ENCODE results near the gene ALX4.

ALX4 gene

GRCh38 chr11:44270403-44271273 is 39.3 kb downstream of the ALX4 start:
- in situ Hi-C loops (cut with MboI; ENCODE audit: low sequenced_read_pairs), result no loop called here

- in situ Hi-C loops (cut with MboI; ENCODE audit: low sequenced_read_pairs), result no loop called here
Observed at GRCh38 chr11:44269369-44270351, 40.3 kb downstream of the ALX4 start.

GRCh38 chr11:44268614-44269080 is 41.3 kb downstream of the ALX4 start:
- in situ Hi-C loops (cut with MboI; ENCODE audit: low sequenced_read_pairs), result no loop called here

- in situ Hi-C loops (cut with MboI; ENCODE audit: low sequenced_read_pairs), result no loop called here
Observed at GRCh38 chr11:44267750-44268613, 42.0 kb downstream of the ALX4 start.

GRCh38 chr11:44267006-44267749 is 42.8 kb downstream of the ALX4 start:
- in situ Hi-C loops (cut with MboI; ENCODE audit: low sequenced_read_pairs), result no loop called here

- in situ Hi-C loops (cut with MboI; ENCODE audit: low sequenced_read_pairs), result no loop called here
Observed at GRCh38 chr11:44266056-44266780, 43.7 kb downstream of the ALX4 start.

GRCh38 chr11:44264761-44265160 is 45.2 kb downstream of the ALX4 start:
- in situ Hi-C loops (cut with MboI; ENCODE audit: low sequenced_read_pairs), result no loop called here

- in situ Hi-C loops (cut with MboI; ENCODE audit: low sequenced_read_pairs), result no loop called here
Observed at GRCh38 chr11:44264438-44264749, 45.5 kb downstream of the ALX4 start.

- in situ Hi-C loops (cut with MboI; ENCODE audit: low sequenced_read_pairs), result no loop called here
Observed at GRCh38 chr11:44263738-44264437, 46.1 kb downstream of the ALX4 start.

- in situ Hi-C loops (cut with MboI; ENCODE audit: low sequenced_read_pairs), result no loop called here
Observed at GRCh38 chr11:44261800-44262591, 47.9 kb downstream of the ALX4 start.

- in situ Hi-C loops (cut with MboI; ENCODE audit: low sequenced_read_pairs), result no loop called here
Observed at GRCh38 chr11:44260081-44260480, 49.9 kb downstream of the ALX4 start.

GRCh38 chr11:44258839-44259420 is 51.0 kb downstream of the ALX4 start:
- in situ Hi-C loops (cut with MboI; ENCODE audit: low sequenced_read_pairs), result no loop called here

GRCh38 chr11:44258190-44258489 is 51.8 kb downstream of the ALX4 start:
- in situ Hi-C loops (cut with MboI; ENCODE audit: low sequenced_read_pairs), result no loop called here

GRCh38 chr11:44257338-44258189 is 52.4 kb downstream of the ALX4 start:
- in situ Hi-C loops (cut with MboI; ENCODE audit: low sequenced_read_pairs), result no loop called here

GRCh38 chr11:44256673-44257291 is 53.2 kb downstream of the ALX4 start:
- in situ Hi-C loops (cut with MboI; ENCODE audit: low sequenced_read_pairs), result no loop called here

GRCh38 chr11:44255406-44256071 is 54.4 kb downstream of the ALX4 start:
- in situ Hi-C loops (cut with MboI; ENCODE audit: low sequenced_read_pairs), result no loop called here
